ENCODE data around the gene LRP6.

- TF ChIP-seq, protein P1, sequence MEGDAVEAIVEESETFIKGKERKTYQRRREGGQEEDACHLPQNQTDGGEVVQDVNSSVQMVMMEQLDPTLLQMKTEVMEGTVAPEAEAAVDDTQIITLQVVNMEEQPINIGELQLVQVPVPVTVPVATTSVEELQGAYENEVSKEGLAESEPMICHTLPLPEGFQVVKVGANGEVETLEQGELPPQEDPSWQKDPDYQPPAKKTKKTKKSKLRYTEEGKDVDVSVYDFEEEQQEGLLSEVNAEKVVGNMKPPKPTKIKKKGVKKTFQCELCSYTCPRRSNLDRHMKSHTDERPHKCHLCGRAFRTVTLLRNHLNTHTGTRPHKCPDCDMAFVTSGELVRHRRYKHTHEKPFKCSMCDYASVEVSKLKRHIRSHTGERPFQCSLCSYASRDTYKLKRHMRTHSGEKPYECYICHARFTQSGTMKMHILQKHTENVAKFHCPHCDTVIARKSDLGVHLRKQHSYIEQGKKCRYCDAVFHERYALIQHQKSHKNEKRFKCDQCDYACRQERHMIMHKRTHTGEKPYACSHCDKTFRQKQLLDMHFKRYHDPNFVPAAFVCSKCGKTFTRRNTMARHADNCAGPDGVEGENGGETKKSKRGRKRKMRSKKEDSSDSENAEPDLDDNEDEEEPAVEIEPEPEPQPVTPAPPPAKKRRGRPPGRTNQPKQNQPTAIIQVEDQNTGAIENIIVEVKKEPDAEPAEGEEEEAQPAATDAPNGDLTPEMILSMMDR (conservative IDR thresholded peaks at IDR 0.05; ENCODE audit: low read depth, low read length), result no peak
- TF ChIP-seq EZH2 (IDR thresholded peaks at IDR 0.05; ENCODE audit: low read length, unreplicated experiment) (no peak), EZH2phosphoT487 (IDR thresholded peaks at IDR 0.05; ENCODE audit: borderline replicate concordance, low read length) (no peak)
Observed at GRCh38 chr12:12167847-12168246, 99.0 kb downstream of the LRP6 start.

Measured in PC-3 (cell line).